Measurements from ENCODE around the gene MYL10. TPM values are rescaled to one million over a fixed set of nuclear protein-coding genes. Genes with fewer than 3 reads are reported as not detected.

MYL10 gene
- polyA plus RNA-seq, 4 donors = not detected

- no peaks in the 10 kb centered on the region for H3K36me3 ChIP-seq (ENCODE audit: control insufficient read depth in 3 of 3, insufficient read depth in 2 of 3, low read depth in 1 of 3, low read length in 3 of 3)
- H3K27ac ChIP-seq (ENCODE audit: low read depth in 1 of 3, low read length in 2 of 3) = no peak overlapping the region
- H3K4me1 ChIP-seq (ENCODE audit: control insufficient read depth in 3 of 3, insufficient read depth in 2 of 3, low read depth in 1 of 3, low read length in 2 of 3) = no peaks in the 10 kb centered on the region
- DNase-seq (no peak), FAIRE-seq (no peak)
- peaks cover 0 to 4% (median 0%) of the 10 kb centered on the region in 3 donors for H3K27me3 ChIP-seq (ENCODE audit: control insufficient read depth in 3 of 3, insufficient read depth in 3 of 3, low read length in 3 of 3)
- 18 to 34% (median 23%) methylated on average over 4 of the region's 4 CpGs for WGBS, 3 donors
- H3K4me3 ChIP-seq (ENCODE audit: low read depth in 1 of 3, low read length in 3 of 3) = no peak overlapping the region
- peaks cover 0 to 4% of the 10 kb centered on the region in 2 donors for H3K9me3 ChIP-seq (ENCODE audit: control insufficient read depth in 2 of 2, insufficient read depth in 1 of 2, low read depth in 1 of 2, low read length in 1 of 2)
These were observed 2.2 kb upstream of the MYL10 start for GRCh38 chr7:101631224-101631714.

GRCh38 chr7:101630591-101630990, 1.5 kb upstream of the MYL10 start:
- no peak overlapping the region for H3K4me3 ChIP-seq (ENCODE audit: low read depth in 1 of 3, low read length in 3 of 3)
- H3K4me1 ChIP-seq (ENCODE audit: control insufficient read depth in 3 of 3, insufficient read depth in 2 of 3, low read depth in 1 of 3, low read length in 2 of 3) = no peaks in the 10 kb centered on the region
- DNase-seq (no peak), FAIRE-seq (no peak)
- WGBS, 3 donors = 56 to 86% (median 63%) methylated on average over 15 of the region's 15 CpGs
- H3K27ac ChIP-seq (ENCODE audit: low read depth in 1 of 3, low read length in 2 of 3) = no peak overlapping the region
- H3K27me3 ChIP-seq (ENCODE audit: control insufficient read depth in 3 of 3, insufficient read depth in 3 of 3, low read length in 3 of 3) = peaks cover 0 to 10% (median 0%) of the 10 kb centered on the region in 3 donors
- H3K9me3 ChIP-seq (ENCODE audit: control insufficient read depth in 2 of 2, insufficient read depth in 1 of 2, low read depth in 1 of 2, low read length in 1 of 2) = peaks cover 0 to 4% of the 10 kb centered on the region in 2 donors
- no peaks in the 10 kb centered on the region for H3K36me3 ChIP-seq (ENCODE audit: control insufficient read depth in 3 of 3, insufficient read depth in 2 of 3, low read depth in 1 of 3, low read length in 3 of 3)

- no peak for FAIRE-seq
- peaks cover 0 to 25% (median 10%) of the 10 kb centered on the region in 3 donors for H3K27me3 ChIP-seq (ENCODE audit: control insufficient read depth in 3 of 3, insufficient read depth in 3 of 3, low read length in 3 of 3)
- no peaks in the 10 kb centered on the region for H3K36me3 ChIP-seq (ENCODE audit: control insufficient read depth in 3 of 3, insufficient read depth in 2 of 3, low read depth in 1 of 3, low read length in 3 of 3)
- no peak overlapping the region for H3K27ac ChIP-seq (ENCODE audit: low read depth in 1 of 3, low read length in 2 of 3)
- H3K9me3 ChIP-seq (ENCODE audit: control insufficient read depth in 2 of 2, insufficient read depth in 1 of 2, low read depth in 1 of 2, low read length in 1 of 2) = peaks cover 0 to 4% of the 10 kb centered on the region in 2 donors
- no peak overlapping the region for H3K4me3 ChIP-seq (ENCODE audit: low read depth in 1 of 3, low read length in 3 of 3)
- no peaks in the 10 kb centered on the region for H3K4me1 ChIP-seq (ENCODE audit: control insufficient read depth in 3 of 3, insufficient read depth in 2 of 3, low read depth in 1 of 3, low read length in 2 of 3)
- 69 to 83% (median 72%) methylated on average over 6 of the region's 6 CpGs for WGBS, 3 donors
- no peak for DNase-seq
These were observed 574 bp downstream of the MYL10 start for GRCh38 chr7:101628522-101628921.

- Histone ChIP-seq H3K27me3 (ENCODE audit: control insufficient read depth in 3 of 3, insufficient read depth in 3 of 3, low read length in 3 of 3) (peaks cover 0 to 25% (median 10%) of the 10 kb centered on the region in 3 donors), H3K4me3 (ENCODE audit: low read depth in 1 of 3, low read length in 3 of 3) (no peak overlapping the region), H3K9me3 (ENCODE audit: control insufficient read depth in 2 of 2, insufficient read depth in 1 of 2, low read depth in 1 of 2, low read length in 1 of 2) (no peaks in the 10 kb centered on the region), H3K27ac (ENCODE audit: low read depth in 1 of 3, low read length in 2 of 3) (no peak overlapping the region), H3K36me3 (ENCODE audit: control insufficient read depth in 3 of 3, insufficient read depth in 2 of 3, low read depth in 1 of 3, low read length in 3 of 3) (no peaks in the 10 kb centered on the region), H3K4me1 (ENCODE audit: control insufficient read depth in 3 of 3, insufficient read depth in 2 of 3, low read depth in 1 of 3, low read length in 2 of 3) (no peaks in the 10 kb centered on the region)
- DNase-seq (no peak), FAIRE-seq (no peak)
- WGBS, 3 donors = 73 to 82% (median 81%) methylated on average over 9 of the region's 9 CpGs
These were observed 2.3 kb downstream of the MYL10 start for GRCh38 chr7:101626758-101627157.

GRCh38 chr7:101626069-101626671, 2.9 kb downstream of the MYL10 start:
- H3K9me3 ChIP-seq (ENCODE audit: control insufficient read depth in 2 of 2, insufficient read depth in 1 of 2, low read depth in 1 of 2, low read length in 1 of 2) = no peaks in the 10 kb centered on the region
- FAIRE-seq (no peak), DNase-seq (no peak)
- WGBS, 3 donors = 71 to 77% (median 75%) methylated on average over 14 to 15 of the region's 15 CpGs
- no peaks in the 10 kb centered on the region for H3K36me3 ChIP-seq (ENCODE audit: control insufficient read depth in 3 of 3, insufficient read depth in 2 of 3, low read depth in 1 of 3, low read length in 3 of 3)
- H3K4me1 ChIP-seq (ENCODE audit: control insufficient read depth in 3 of 3, insufficient read depth in 2 of 3, low read depth in 1 of 3, low read length in 2 of 3) = no peaks in the 10 kb centered on the region
- no peak overlapping the region for H3K4me3 ChIP-seq (ENCODE audit: low read depth in 1 of 3, low read length in 3 of 3)
- peaks cover 0 to 25% (median 10%) of the 10 kb centered on the region in 3 donors for H3K27me3 ChIP-seq (ENCODE audit: control insufficient read depth in 3 of 3, insufficient read depth in 3 of 3, low read length in 3 of 3)
- H3K27ac ChIP-seq (ENCODE audit: low read depth in 1 of 3, low read length in 2 of 3) = no peak overlapping the region

- no peak for DNase-seq
- no peak overlapping the region for H3K27ac ChIP-seq (ENCODE audit: low read depth in 1 of 3, low read length in 2 of 3)
- no peak overlapping the region for H3K4me3 ChIP-seq (ENCODE audit: low read depth in 1 of 3, low read length in 3 of 3)
- no peaks in the 10 kb centered on the region for H3K36me3 ChIP-seq (ENCODE audit: control insufficient read depth in 3 of 3, insufficient read depth in 2 of 3, low read depth in 1 of 3, low read length in 3 of 3)
- peaks cover 0 to 25% (median 10%) of the 10 kb centered on the region in 3 donors for H3K27me3 ChIP-seq (ENCODE audit: control insufficient read depth in 3 of 3, insufficient read depth in 3 of 3, low read length in 3 of 3)
- 10 to 20% (median 18%) methylated on average over 18 of the region's 18 CpGs for WGBS, 3 donors
- no peak for FAIRE-seq
- H3K4me1 ChIP-seq (ENCODE audit: control insufficient read depth in 3 of 3, insufficient read depth in 2 of 3, low read depth in 1 of 3, low read length in 2 of 3) = no peaks in the 10 kb centered on the region
- H3K9me3 ChIP-seq (ENCODE audit: control insufficient read depth in 2 of 2, insufficient read depth in 1 of 2, low read depth in 1 of 2, low read length in 1 of 2) = no peaks in the 10 kb centered on the region
These were observed 3.9 kb downstream of the MYL10 start for GRCh38 chr7:101625031-101625791.

- FAIRE-seq (no peak), DNase-seq (no peak)
- Histone ChIP-seq H3K36me3 (ENCODE audit: control insufficient read depth in 3 of 3, insufficient read depth in 2 of 3, low read depth in 1 of 3, low read length in 3 of 3) (no peaks in the 10 kb centered on the region), H3K4me1 (ENCODE audit: control insufficient read depth in 3 of 3, insufficient read depth in 2 of 3, low read depth in 1 of 3, low read length in 2 of 3) (no peaks in the 10 kb centered on the region), H3K4me3 (ENCODE audit: low read depth in 1 of 3, low read length in 3 of 3) (no peak overlapping the region), H3K27me3 (ENCODE audit: control insufficient read depth in 3 of 3, insufficient read depth in 3 of 3, low read length in 3 of 3) (peaks cover 0 to 25% (median 10%) of the 10 kb centered on the region in 3 donors), H3K27ac (ENCODE audit: low read depth in 1 of 3, low read length in 2 of 3) (no peak overlapping the region), H3K9me3 (ENCODE audit: control insufficient read depth in 2 of 2, insufficient read depth in 1 of 2, low read depth in 1 of 2, low read length in 1 of 2) (no peaks in the 10 kb centered on the region)
- WGBS, 3 donors = 61 to 70% (median 62%) methylated on average over 23 of the region's 23 CpGs
These were observed 4.7 kb downstream of the MYL10 start for GRCh38 chr7:101624246-101625001.

GRCh38 chr7:101622609-101623173, 6.4 kb downstream of the MYL10 start:
- no peak for DNase-seq
- Histone ChIP-seq H3K4me3 (ENCODE audit: low read depth in 1 of 3, low read length in 3 of 3) (no peak overlapping the region), H3K9me3 (ENCODE audit: control insufficient read depth in 2 of 2, insufficient read depth in 1 of 2, low read depth in 1 of 2, low read length in 1 of 2) (no peaks in the 10 kb centered on the region), H3K27me3 (ENCODE audit: control insufficient read depth in 3 of 3, insufficient read depth in 3 of 3, low read length in 3 of 3) (peaks cover 0 to 25% (median 10%) of the 10 kb centered on the region in 3 donors), H3K36me3 (ENCODE audit: control insufficient read depth in 3 of 3, insufficient read depth in 2 of 3, low read depth in 1 of 3, low read length in 3 of 3) (no peaks in the 10 kb centered on the region), H3K4me1 (ENCODE audit: control insufficient read depth in 3 of 3, insufficient read depth in 2 of 3, low read depth in 1 of 3, low read length in 2 of 3) (no peaks in the 10 kb centered on the region), H3K27ac (ENCODE audit: low read depth in 1 of 3, low read length in 2 of 3) (no peak overlapping the region)
- 87 to 91% (median 88%) methylated on average over 14 to 15 of the region's 15 CpGs for WGBS, 3 donors
- no peak for FAIRE-seq
